ENCODE measurements around the gene QSOX2. TPM values are rescaled to one million over a fixed set of nuclear protein-coding genes. Genes with fewer than 3 reads are reported as not detected.
A peak's percentile ranks its signal among the peaks of the same experiment; 100 is the strongest.

QSOX2 gene
- total RNA-seq, 1 experiment from 2014 or later, result 48.0 TPM

DNA sequence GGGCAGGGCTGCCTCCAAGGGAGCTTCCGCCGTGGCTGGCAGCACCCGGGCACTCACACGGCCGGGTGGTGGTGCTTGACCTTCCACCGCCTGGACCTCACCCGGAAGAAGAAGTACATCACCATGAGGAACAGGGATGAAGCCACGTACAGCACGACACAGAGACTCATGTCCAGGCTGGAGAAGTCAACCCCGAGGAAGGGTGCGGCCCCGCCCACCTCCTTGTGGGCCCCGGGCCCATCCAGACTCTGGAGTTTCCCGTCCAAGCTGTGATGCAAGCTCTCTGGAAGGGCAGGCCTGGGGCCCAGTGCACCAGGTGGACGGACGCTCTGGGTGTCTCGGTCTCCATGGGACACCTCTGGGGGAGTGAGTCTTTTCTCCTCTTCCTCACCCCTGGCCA is 36.9 kb downstream of the QSOX2 start:
- Histone ChIP-seq H3K27ac (no peak overlapping the region), H3K36me3 (peaks cover 34% of the 10 kb centered on the region), H3K9me3 (replicated peaks) (no peaks in the 10 kb centered on the region; the same call in 1 of the 2 replicates), H3K27me3 (no peaks in the 10 kb centered on the region), H3K4me3 (no peak overlapping the region), H3K4me1 (peaks cover 30% of the 10 kb centered on the region)
- no peak for DNase-seq

DNA sequence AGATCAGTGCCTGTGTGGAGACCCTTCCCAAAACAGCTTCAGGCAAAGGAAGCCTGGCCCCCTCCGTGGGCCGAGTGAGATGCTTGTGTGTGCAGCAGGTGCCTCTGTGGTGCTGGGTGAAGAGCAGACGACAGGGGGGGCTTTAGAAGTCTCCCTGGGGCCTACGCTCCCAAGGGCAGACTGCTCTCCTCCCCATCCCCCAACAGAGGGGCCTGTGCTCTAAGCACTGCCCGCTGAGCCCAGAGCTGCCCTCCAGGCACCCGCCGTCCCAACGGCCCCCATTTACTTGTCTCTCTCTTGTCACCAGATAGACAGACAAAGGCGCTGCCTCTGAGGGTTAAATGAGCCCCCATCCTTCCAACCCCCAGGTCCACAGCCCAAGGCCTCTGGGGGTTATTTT is 38.0 kb downstream of the QSOX2 start:
- peak overlapping the region; percentile 68 for H3K27ac ChIP-seq

DNA sequence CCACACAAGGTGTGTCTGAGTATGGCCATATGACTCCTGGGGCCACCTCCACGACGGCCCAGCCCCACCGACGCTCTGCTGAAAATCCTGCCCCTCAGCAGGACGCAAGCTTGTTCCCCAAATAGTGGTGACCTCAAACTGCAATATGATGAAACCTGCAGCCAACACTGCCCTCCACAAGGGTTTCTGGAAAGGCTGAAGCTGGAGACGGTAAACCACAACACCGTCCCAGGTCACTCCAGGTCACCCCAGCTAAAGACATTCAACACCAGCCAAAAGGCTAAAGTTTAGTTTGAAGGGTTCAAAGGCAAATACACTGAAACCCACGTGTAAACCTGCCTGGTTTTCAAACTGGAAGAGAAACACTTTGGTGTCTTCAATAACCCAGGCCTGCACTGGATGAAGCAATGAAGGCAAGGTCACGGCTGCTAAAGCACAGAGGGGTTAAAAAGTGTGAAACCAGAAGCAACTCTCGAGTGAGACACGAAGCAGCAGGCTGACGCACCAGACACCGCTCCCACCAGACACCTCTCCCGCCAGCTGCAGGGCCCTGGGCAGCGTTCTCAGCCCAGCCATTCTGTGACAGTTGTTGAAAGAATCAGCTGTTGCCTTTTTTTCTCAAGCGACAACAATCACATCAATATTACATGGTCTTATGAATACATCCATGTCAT is 38.9 kb downstream of the QSOX2 start:
- peak; percentile 90 to 91 for DNase-seq
- H3K9me3 ChIP-seq (replicated peaks), result no peaks in the 10 kb centered on the region
- peaks cover 29% of the 10 kb centered on the region for H3K4me1 ChIP-seq
- H3K4me3 ChIP-seq, result no peak overlapping the region
- no peaks in the 10 kb centered on the region for H3K27me3 ChIP-seq
- peak overlapping the region; percentile 68 for H3K27ac ChIP-seq
- H3K36me3 ChIP-seq, result peaks cover 24% of the 10 kb centered on the region

More for the DNA sequence above, 38.0 kb downstream of the QSOX2 start:
- Histone ChIP-seq H3K36me3 (peaks cover 24% of the 10 kb centered on the region), H3K4me3 (no peak overlapping the region), H3K9me3 (replicated peaks) (no peaks in the 10 kb centered on the region), H3K27me3 (no peaks in the 10 kb centered on the region), H3K4me1 (peaks cover 30% of the 10 kb centered on the region)
- DNase-seq, result no peak

DNA sequence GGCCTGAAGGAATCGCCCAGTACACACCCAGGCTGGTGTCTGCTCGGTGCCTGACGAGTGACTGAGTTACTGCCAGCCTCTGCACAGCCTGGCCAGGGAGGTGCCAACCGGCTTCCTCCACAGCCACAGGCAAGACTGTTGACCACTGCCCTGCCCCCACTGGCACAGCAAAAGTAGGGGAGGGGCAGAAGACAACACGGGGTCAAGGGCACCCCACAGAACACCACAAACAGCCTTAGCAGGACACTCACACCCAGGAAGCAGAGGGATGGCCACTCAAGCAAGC is 40.0 kb downstream of the QSOX2 start:
- H3K27ac ChIP-seq, result no peak overlapping the region
- H3K36me3 ChIP-seq, result peaks cover 17% of the 10 kb centered on the region
- peaks cover 25% of the 10 kb centered on the region for H3K4me1 ChIP-seq
- H3K27me3 ChIP-seq, result no peaks in the 10 kb centered on the region
- H3K9me3 ChIP-seq (replicated peaks), result no peaks in the 10 kb centered on the region
- no peak overlapping the region for H3K4me3 ChIP-seq
- DNase-seq, result no peak

DNA sequence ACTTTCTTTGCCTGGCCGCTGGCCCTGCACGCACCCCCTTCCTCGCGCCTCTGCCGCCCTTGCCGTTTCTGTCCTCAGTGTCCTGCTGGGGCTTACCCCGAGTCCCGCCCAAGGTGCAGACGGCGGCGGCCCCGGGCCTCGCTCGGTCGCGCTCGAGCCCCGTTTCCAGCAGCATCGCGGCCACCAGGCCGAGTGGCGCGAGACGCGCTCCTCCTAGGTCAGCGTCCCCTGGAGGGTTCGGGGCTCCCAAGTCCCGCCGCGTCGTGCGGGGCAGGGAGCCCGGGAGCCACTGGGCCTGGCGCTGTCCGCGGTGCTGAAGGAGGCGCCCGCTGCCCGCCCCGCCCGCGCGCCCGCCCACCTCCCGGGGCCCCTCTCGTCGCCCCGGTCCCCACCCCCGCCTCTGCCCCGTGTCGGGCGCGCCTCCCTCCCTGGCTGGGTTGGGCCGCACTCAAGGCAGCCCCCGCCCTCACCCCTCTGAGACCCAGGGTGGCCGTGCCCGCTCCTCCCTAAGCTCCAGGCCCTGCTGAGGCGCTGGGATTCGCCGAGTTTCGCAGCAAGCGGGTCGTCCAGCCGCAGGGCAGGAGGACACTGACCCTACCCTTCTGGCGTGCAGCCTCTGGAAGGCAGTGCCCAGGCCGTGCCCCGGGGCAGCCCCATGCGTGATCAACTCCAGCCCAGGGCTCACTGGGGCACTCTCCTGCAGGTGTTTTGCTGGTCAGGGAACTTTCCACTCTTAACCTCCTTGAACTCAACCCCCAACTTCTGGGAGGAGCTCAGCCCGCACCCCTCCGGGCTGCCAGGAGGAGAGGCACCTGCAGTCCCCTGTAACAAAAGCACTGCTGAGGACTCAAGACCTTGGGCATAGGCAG is 40.5 kb downstream of the QSOX2 start, which contains the start of gene LHX3:
Gene LHX3 (minus strand): TSS at position 291 of the 869 bp plus-strand sequence. CDS start 116 bp downstream, at position 175.
- Histone ChIP-seq H3K4me3 (no peak within 1 kb of the TSS), H3K9me3 (replicated peaks) (no peaks in the 10 kb centered on the region), H3K4me1 (peaks cover 25% of the 10 kb centered on the region), H3K36me3 (peaks cover 13% of the 10 kb centered on the region), H3K27ac (no peak within 1 kb of the TSS), H3K27me3 (no peaks in the 10 kb centered on the region)
- no peak for DNase-seq

DNA sequence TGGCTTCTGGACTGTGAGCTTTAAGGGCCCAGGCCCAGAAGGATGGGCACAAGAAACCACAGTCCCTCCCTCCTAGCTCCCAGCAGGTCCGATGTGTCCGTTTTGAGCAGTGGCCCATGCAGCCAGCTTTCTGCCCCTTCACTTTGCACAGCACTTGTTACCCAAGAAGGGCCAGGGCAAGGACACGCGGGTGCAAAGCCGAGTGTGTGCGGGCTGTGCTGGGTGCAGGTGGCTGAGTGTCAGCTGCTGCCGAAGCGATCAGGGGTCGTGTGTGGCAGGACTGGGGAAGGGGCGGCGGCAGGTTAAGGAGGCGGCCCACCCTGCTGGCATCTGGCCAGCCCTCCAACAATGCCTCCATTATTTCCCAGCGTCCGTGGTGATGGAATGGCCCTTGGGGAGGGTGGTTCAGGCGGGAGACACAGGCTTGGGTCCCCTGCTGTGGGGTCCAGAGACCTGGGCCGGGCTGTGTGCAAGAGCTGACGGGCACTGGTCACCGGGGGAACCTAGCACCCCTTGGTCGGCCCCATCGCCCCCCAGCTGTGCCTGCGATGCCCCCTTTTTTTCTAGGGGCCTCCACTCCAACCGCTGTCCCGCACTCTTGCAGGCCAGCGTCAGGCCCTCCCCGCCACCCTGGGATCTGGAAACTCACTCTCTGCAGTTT is 41.3 kb downstream of the QSOX2 start:
- no peaks in the 10 kb centered on the region for H3K9me3 ChIP-seq (replicated peaks)
- H3K36me3 ChIP-seq, result peaks cover 9% of the 10 kb centered on the region
- H3K27me3 ChIP-seq, result no peaks in the 10 kb centered on the region
- H3K27ac ChIP-seq, result no peak overlapping the region
- no peak overlapping the region for H3K4me3 ChIP-seq
- DNase-seq, result peak in 1 of 2 experiments; percentile 46
- H3K4me1 ChIP-seq, result peaks cover 25% of the 10 kb centered on the region

DNA sequence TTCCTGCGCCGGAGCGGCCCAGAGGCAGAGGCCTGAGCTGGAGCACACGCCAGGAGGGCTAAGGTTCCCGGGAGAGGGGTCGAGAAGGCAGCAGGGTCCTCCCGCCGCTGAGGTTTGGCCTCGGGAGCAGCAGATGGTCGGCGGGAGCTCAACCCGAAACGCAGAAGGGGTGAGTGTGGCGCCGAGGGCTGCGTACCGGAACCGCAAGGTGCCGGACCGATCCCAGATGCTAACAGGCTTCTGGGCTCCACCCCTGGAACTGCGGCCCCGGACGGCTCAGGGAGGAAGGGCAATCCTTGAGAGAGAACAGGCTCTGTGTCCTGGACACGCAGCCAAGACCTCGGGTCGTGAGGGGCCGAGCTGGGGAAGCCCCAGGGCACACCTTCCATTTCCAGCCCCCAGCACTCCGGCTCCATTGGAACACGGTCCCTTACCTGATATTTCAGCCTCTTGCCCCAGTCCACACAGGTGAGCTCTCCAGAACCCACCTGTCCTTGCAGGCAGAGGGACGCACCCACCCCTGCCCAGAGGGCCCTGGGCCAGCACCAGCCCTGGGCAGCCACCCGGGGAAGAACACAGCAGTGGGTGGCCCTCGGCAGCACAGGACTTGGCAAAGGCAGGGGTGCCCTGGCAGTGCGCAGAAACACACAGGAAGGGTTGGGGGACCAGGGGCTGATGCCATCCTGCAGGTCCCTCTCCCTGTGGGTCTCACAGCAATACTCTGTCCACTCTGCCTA is 42.0 kb downstream of the QSOX2 start:
- H3K27ac ChIP-seq, result no peak overlapping the region
- peaks cover 25% of the 10 kb centered on the region for H3K4me1 ChIP-seq
- no peak for DNase-seq
- peaks cover 3% of the 10 kb centered on the region for H3K36me3 ChIP-seq
- H3K27me3 ChIP-seq, result no peaks in the 10 kb centered on the region
- no peak overlapping the region for H3K4me3 ChIP-seq
- H3K9me3 ChIP-seq (replicated peaks), result no peaks in the 10 kb centered on the region

DNA sequence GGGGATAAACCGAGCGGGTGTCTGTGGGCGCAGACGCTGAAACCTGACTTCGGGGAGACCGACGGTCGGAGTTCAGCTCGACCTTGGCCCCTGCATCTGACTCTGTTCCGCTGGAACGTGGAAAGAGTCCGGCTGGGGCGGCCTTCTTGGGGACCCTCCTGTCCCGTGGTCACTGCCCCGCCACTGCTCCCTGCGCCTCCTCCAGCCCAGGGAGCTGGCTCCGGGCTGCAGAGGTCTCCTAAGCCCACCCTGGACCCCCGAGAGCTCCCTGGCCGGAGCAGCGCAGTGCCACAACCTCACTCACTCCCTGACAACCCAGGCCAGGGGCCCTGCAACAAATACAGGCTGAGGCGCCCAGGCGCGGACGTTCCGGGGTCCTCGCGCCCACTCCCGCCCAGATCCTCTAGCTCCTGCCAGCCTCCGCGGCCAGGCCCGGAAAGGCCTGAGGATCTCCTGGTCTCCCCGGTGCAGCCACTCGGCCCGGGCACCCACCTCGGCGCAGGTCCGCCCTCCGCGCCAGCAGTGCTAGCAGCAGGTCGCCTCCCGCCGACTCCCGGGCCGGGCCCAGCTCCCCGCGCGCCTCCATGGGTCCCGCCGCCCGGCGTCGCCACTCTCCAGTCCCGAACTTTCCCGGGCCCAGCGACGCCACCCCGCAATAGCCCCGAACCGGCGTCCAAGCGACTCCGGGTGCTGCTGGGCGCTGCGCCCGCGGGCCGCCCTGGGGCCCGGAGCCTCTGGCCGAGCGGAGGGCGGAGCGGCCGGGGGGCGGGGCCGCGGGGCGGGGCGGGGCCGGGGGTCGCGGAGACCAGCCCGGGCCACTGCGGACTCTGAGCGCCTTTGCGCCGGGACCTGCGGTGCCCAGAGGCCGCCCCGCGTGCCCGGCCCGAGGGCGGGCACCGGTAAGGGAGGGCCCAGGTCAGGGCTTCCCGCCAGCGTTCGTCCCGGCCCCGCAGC is 42.9 kb downstream of the QSOX2 start:
- Histone ChIP-seq H3K27me3 (no peaks in the 10 kb centered on the region), H3K4me1 (peaks cover 23% of the 10 kb centered on the region), H3K27ac (no peak overlapping the region), H3K4me3 (no peak overlapping the region), H3K9me3 (replicated peaks) (no peaks in the 10 kb centered on the region), H3K36me3 (no peaks in the 10 kb centered on the region)
- no peak for DNase-seq

DNA sequence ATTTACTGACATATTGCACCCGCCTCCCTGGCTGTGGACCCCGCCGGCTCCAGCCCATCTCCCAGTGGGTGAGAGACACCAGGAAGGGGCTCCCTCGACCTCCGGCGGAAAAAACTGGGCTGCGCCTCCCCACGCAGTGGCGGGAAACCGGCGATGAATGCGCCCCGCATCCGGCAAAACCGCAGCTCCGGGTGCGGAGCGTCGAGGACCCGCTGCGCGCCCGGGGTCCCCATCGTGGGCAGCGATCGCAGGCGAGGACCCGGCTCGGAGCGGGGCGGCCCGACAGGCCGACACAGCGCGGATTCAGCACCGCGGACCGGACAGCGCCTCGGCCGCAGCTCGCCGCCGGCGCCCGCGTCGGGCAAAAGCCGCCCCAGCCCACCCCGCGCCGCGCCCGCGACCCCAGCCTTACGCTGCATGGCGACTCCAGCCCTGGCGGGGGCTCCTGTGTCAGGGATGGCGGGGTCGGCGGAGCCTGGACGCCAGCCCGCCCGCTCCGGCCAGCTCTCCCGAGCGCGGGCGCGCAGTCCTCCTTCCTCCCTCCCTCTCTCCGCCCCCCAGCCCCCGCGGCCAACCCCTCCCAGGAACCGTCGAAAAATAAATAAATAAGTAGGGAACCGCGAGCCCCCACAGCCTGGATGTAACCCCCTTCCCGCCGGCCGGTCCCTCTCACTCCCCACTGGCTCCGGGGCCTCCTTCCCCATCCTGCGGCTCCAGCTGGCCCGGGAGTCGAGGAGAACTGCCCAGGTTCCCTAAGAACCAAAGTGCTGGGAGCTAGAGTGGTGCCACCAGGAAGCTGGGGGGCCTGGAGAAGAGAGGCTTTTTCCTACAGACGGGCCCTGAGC is 43.8 kb downstream of the QSOX2 start:
- Histone ChIP-seq H3K9me3 (replicated peaks) (no peaks in the 10 kb centered on the region), H3K27ac (no peak overlapping the region), H3K27me3 (peaks cover 3% of the 10 kb centered on the region), H3K36me3 (no peaks in the 10 kb centered on the region), H3K4me1 (peaks cover 16% of the 10 kb centered on the region), H3K4me3 (no peak overlapping the region)
- no peak for DNase-seq

DNA sequence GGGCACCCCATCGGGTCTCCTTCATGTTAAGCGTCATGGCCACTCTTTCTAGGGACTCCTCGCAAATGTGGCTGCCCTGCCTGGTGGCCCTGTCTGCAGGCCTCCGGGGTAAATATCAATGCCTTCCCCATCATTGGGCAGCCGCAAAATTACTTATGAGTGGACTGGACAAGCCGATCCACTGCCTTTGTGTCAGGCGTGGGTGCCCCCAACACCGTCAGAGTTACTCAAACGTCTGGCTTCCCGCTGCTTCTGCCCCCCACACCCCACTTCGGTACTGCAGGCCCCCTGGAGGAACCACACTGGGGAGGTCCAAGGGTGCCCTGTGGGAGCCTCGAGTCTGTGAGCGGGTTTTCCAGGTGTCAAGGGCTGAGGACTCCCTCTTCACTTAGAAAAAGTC is 44.4 kb downstream of the QSOX2 start:
- H3K36me3 ChIP-seq, result no peaks in the 10 kb centered on the region
- H3K4me1 ChIP-seq, result peaks cover 9% of the 10 kb centered on the region
- no peak overlapping the region for H3K27ac ChIP-seq
- no peak overlapping the region for H3K4me3 ChIP-seq
- H3K9me3 ChIP-seq (replicated peaks), result no peaks in the 10 kb centered on the region
- peaks cover 10% of the 10 kb centered on the region for H3K27me3 ChIP-seq
- DNase-seq, result no peak

DNA sequence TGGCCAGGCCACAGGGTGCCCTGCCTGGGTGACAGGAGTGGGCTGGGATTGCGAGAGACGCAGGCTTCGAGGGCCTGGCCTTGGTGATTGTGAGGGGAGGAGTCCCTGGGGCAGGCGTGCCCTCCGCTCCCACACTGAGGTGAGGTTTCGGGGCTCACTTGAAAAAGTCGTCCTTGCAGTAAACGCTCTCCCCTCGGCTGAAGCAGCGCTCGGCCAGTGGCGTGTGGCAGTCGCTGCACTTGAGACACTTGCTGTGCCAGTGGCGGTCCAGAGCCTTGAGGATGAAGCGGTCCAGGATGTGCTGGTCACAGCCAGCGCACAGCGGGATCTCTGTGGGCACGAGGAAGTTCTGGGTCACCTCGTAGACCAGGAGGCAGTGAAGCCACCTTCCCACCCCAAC is 45.2 kb downstream of the QSOX2 start:
- Histone ChIP-seq H3K27me3 (peaks cover 10% of the 10 kb centered on the region), H3K4me3 (no peak overlapping the region), H3K9me3 (replicated peaks) (no peaks in the 10 kb centered on the region), H3K36me3 (no peaks in the 10 kb centered on the region), H3K4me1 (peaks cover 2% of the 10 kb centered on the region), H3K27ac (no peak overlapping the region)
- no peak for DNase-seq

DNA sequence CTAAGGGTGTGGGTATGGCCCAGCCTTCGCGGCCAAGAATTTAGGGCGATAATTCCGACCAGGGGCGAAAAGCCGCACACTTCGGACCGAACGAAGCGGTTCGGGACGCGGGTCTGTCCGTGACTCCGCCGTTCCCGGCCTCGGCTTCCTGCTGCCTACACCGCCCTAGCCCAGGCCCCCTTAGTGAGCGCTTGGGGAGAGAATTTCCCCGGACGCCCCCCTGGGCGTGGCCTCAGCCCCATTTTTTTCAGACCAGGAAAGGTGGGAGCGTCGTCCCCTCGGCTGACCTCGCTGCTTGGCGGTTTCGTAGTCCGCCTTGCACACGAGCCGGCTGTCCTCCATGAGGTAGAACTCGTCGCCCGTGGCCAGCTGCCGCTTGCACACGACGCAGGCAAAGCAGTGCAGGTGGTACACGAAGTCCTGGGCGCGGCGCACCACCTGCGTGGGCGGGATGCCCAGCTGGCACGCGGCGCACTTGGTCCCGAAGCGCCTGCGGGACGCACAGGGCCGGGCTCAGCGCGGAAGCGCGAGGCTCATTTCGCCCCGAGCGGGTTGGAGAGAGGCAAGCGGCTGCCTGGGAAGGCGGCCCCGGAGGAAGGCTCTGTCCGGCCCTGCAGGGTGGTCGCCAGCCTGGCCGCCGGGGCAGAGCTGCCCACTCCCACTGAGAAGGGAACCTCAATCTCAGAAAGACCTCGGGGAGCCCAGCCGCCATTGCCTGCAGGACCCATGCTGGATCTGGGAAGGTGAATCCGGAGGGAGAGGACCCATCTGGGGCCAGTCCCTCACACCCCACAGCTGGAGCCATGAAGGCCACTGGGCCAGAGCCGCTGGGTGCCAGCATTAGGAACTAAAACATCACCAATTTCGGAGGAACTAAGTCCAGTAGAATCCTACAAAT is 46.0 kb downstream of the QSOX2 start:
- no peaks in the 10 kb centered on the region for H3K4me1 ChIP-seq
- no peak overlapping the region for H3K4me3 ChIP-seq
- H3K9me3 ChIP-seq (replicated peaks), result no peaks in the 10 kb centered on the region
- H3K27ac ChIP-seq, result no peak overlapping the region
- DNase-seq, result no peak
- H3K27me3 ChIP-seq, result peaks cover 10% of the 10 kb centered on the region
- H3K36me3 ChIP-seq, result no peaks in the 10 kb centered on the region
